Measurements from ENCODE around the gene NPRL2. TPM values are rescaled to one million over a fixed set of nuclear protein-coding genes. Genes with fewer than 3 reads are reported as not detected.
A peak's percentile ranks its signal among the peaks of the same experiment; 100 is the strongest.

NPRL2 gene
- total and polyA plus RNA-seq, 3 experiments from 2014 or later: 44.6 to 59.5 (median 48.0) TPM

- H3K9me3 ChIP-seq (ENCODE audit: low read length): no peaks in the 10 kb centered on the region
- DNase-seq: no peak
- Mint-ChIP-seq H3K27me3 (no peaks in the 10 kb centered on the region), H3K27ac (peak overlapping the region in 1 of 8 donors; percentile 41), H3K4me3 (no peak overlapping the region), H3K36me3 (no peaks in the 10 kb centered on the region), H3K9me3 (no peaks in the 10 kb centered on the region), H3K4me1 (peaks cover 0 to 5% (median 0%) of the 10 kb centered on the region in 3 donors)
- H3K36me3 ChIP-seq (ENCODE audit: insufficient read depth, low read length): no peaks in the 10 kb centered on the region
- H3K4me3 ChIP-seq (ENCODE audit: low read length): no peak overlapping the region
- CTCF ChIA-PET: no interaction called here
- H3K4me1 ChIP-seq (ENCODE audit: insufficient read depth, low read length): no peaks in the 10 kb centered on the region
- H3K27ac ChIP-seq (ENCODE audit: low read depth, low read length): no peak overlapping the region
- POLR2A ChIA-PET: no interaction called here
- no peaks in the 10 kb centered on the region for H3K27me3 ChIP-seq (ENCODE audit: insufficient read depth, low read length, poor library complexity, severe bottlenecking)
Observed at GRCh38 chr3:50388720-50389413, 38.3 kb upstream of the NPRL2 start.

GRCh38 chr3:50388016-50388719 lies 37.6 kb upstream of the NPRL2 start:
- no peaks in the 10 kb centered on the region for H3K36me3 Mint-ChIP-seq
- Histone ChIP-seq H3K4me3 (ENCODE audit: low read length) (no peak overlapping the region), H3K36me3 (ENCODE audit: insufficient read depth, low read length) (no peaks in the 10 kb centered on the region), H3K27ac (ENCODE audit: low read depth, low read length) (no peak overlapping the region), H3K9me3 (ENCODE audit: low read length) (no peaks in the 10 kb centered on the region), H3K4me1 (ENCODE audit: insufficient read depth, low read length) (no peaks in the 10 kb centered on the region), H3K27me3 (ENCODE audit: insufficient read depth, low read length, poor library complexity, severe bottlenecking) (no peaks in the 10 kb centered on the region)
- CTCF ChIA-PET: no interaction called here
- H3K9me3 Mint-ChIP-seq: no peaks in the 10 kb centered on the region
- no peak overlapping the region for H3K4me3 Mint-ChIP-seq
- POLR2A ChIA-PET: no interaction called here
- peaks cover 0 to 5% (median 0%) of the 10 kb centered on the region in 3 donors for H3K4me1 Mint-ChIP-seq
- H3K27me3 Mint-ChIP-seq: no peaks in the 10 kb centered on the region
- peak overlapping the region in 1 of 8 donors; percentile 41 for H3K27ac Mint-ChIP-seq
- no peak for DNase-seq

GRCh38 chr3:50385754-50386153 lies 35.2 kb upstream of the NPRL2 start:
- no peaks in the 10 kb centered on the region for H3K36me3 Mint-ChIP-seq
- no peaks in the 10 kb centered on the region for H3K27me3 Mint-ChIP-seq
- no peaks in the 10 kb centered on the region for H3K4me1 Mint-ChIP-seq
- peak overlapping the region in 2 of 8 donors; percentile 14 to 76 for H3K27ac Mint-ChIP-seq
- H3K9me3 ChIP-seq (ENCODE audit: low read length): no peaks in the 10 kb centered on the region
- H3K4me3 Mint-ChIP-seq: no peak overlapping the region
- H3K4me1 ChIP-seq (ENCODE audit: insufficient read depth, low read length): no peaks in the 10 kb centered on the region
- H3K9me3 Mint-ChIP-seq: no peaks in the 10 kb centered on the region
- no peak overlapping the region for H3K27ac ChIP-seq (ENCODE audit: low read depth, low read length)
- ChIA-PET POLR2A (interaction anchor here (0.6 kb wide), 1 partner anchor 160 kb away, joined by 5 read pairs; no protein-coding TSS in a partner anchor), CTCF (no interaction called here)
- no peak for DNase-seq
- no peak overlapping the region for H3K4me3 ChIP-seq (ENCODE audit: low read length)
- H3K27me3 ChIP-seq (ENCODE audit: insufficient read depth, low read length, poor library complexity, severe bottlenecking): no peaks in the 10 kb centered on the region
- no peaks in the 10 kb centered on the region for H3K36me3 ChIP-seq (ENCODE audit: insufficient read depth, low read length)

- Histone ChIP-seq H3K27me3 (ENCODE audit: insufficient read depth, low read length, poor library complexity, severe bottlenecking) (no peaks in the 10 kb centered on the region), H3K4me1 (ENCODE audit: insufficient read depth, low read length) (no peaks in the 10 kb centered on the region), H3K4me3 (ENCODE audit: low read length) (no peak overlapping the region), H3K9me3 (ENCODE audit: low read length) (no peaks in the 10 kb centered on the region), H3K36me3 (ENCODE audit: insufficient read depth, low read length) (no peaks in the 10 kb centered on the region), H3K27ac (ENCODE audit: low read depth, low read length) (no peak overlapping the region)
- peak overlapping the region in 2 of 8 donors; percentile 47 to 71 for H3K27ac Mint-ChIP-seq
- no peaks in the 10 kb centered on the region for H3K9me3 Mint-ChIP-seq
- H3K36me3 Mint-ChIP-seq: no peaks in the 10 kb centered on the region
- no peaks in the 10 kb centered on the region for H3K27me3 Mint-ChIP-seq
- CTCF ChIA-PET: interaction anchor here (1.2 kb wide), 1 partner anchor 18 kb away, joined by 4 read pairs; no protein-coding TSS in a partner anchor
- no peaks in the 10 kb centered on the region for H3K4me1 Mint-ChIP-seq
- POLR2A ChIA-PET: no interaction called here
- H3K4me3 Mint-ChIP-seq: no peak overlapping the region
- no peak for DNase-seq
Observed at GRCh38 chr3:50383750-50384149, 33.2 kb upstream of the NPRL2 start.

- H3K27ac ChIP-seq (ENCODE audit: low read depth, low read length): no peak overlapping the region
- H3K36me3 ChIP-seq (ENCODE audit: insufficient read depth, low read length): no peaks in the 10 kb centered on the region
- ChIA-PET CTCF (interaction anchor here (1.2 kb wide), 1 partner anchor 17 kb away, joined by 4 read pairs; no protein-coding TSS in a partner anchor), POLR2A (no interaction called here)
- no peaks in the 10 kb centered on the region for H3K36me3 Mint-ChIP-seq
- no peak overlapping the region for H3K4me3 ChIP-seq (ENCODE audit: low read length)
- no peak overlapping the region for H3K4me3 Mint-ChIP-seq
- H3K9me3 Mint-ChIP-seq: no peaks in the 10 kb centered on the region
- H3K27ac Mint-ChIP-seq: peak overlapping the region in 1 of 8 donors; percentile 20
- no peaks in the 10 kb centered on the region for H3K9me3 ChIP-seq (ENCODE audit: low read length)
- H3K27me3 ChIP-seq (ENCODE audit: insufficient read depth, low read length, poor library complexity, severe bottlenecking): no peaks in the 10 kb centered on the region
- H3K4me1 ChIP-seq (ENCODE audit: insufficient read depth, low read length): no peaks in the 10 kb centered on the region
- no peaks in the 10 kb centered on the region for H3K27me3 Mint-ChIP-seq
- no peaks in the 10 kb centered on the region for H3K4me1 Mint-ChIP-seq
- DNase-seq: no peak
Observed at GRCh38 chr3:50382722-50383121, 32.1 kb upstream of the NPRL2 start.

- POLR2A ChIA-PET: no interaction called here
- H3K27me3 Mint-ChIP-seq: no peaks in the 10 kb centered on the region
Observed at GRCh38 chr3:50381383-50381782, 30.8 kb upstream of the NPRL2 start.

GRCh38 chr3:50380405-50381085 lies 30.0 kb upstream of the NPRL2 start:
- H3K27ac Mint-ChIP-seq: no peak overlapping the region
- Histone ChIP-seq H3K27ac (ENCODE audit: low read depth, low read length) (no peak overlapping the region), H3K4me3 (ENCODE audit: low read length) (no peak overlapping the region), H3K4me1 (ENCODE audit: insufficient read depth, low read length) (no peaks in the 10 kb centered on the region), H3K36me3 (ENCODE audit: insufficient read depth, low read length) (no peaks in the 10 kb centered on the region), H3K9me3 (ENCODE audit: low read length) (no peaks in the 10 kb centered on the region), H3K27me3 (ENCODE audit: insufficient read depth, low read length, poor library complexity, severe bottlenecking) (no peaks in the 10 kb centered on the region)
- ChIA-PET POLR2A (no interaction called here), CTCF (no interaction called here)
- H3K9me3 Mint-ChIP-seq: no peaks in the 10 kb centered on the region
- no peak for DNase-seq
- peaks cover 0 to 1% (median 0%) of the 10 kb centered on the region in 3 donors for H3K4me1 Mint-ChIP-seq
- H3K36me3 Mint-ChIP-seq: no peaks in the 10 kb centered on the region
- no peaks in the 10 kb centered on the region for H3K27me3 Mint-ChIP-seq
- no peak overlapping the region for H3K4me3 Mint-ChIP-seq

More at GRCh38 chr3:50381383-50381782, 30.8 kb upstream of the NPRL2 start:
- Mint-ChIP-seq H3K27ac (peak overlapping the region in 1 of 8 donors; percentile 12), H3K4me1 (no peaks in the 10 kb centered on the region), H3K9me3 (no peaks in the 10 kb centered on the region), H3K4me3 (no peak overlapping the region), H3K36me3 (no peaks in the 10 kb centered on the region)
- Histone ChIP-seq H3K9me3 (ENCODE audit: low read length) (no peaks in the 10 kb centered on the region), H3K36me3 (ENCODE audit: insufficient read depth, low read length) (no peaks in the 10 kb centered on the region), H3K27me3 (ENCODE audit: insufficient read depth, low read length, poor library complexity, severe bottlenecking) (no peaks in the 10 kb centered on the region), H3K27ac (ENCODE audit: low read depth, low read length) (no peak overlapping the region), H3K4me3 (ENCODE audit: low read length) (no peak overlapping the region), H3K4me1 (ENCODE audit: insufficient read depth, low read length) (no peaks in the 10 kb centered on the region)
- DNase-seq: no peak
- CTCF ChIA-PET: no interaction called here

- H3K27ac Mint-ChIP-seq: no peak overlapping the region
- H3K36me3 Mint-ChIP-seq: no peaks in the 10 kb centered on the region
- no peaks in the 10 kb centered on the region for H3K9me3 ChIP-seq (ENCODE audit: low read length)
- H3K4me1 ChIP-seq (ENCODE audit: insufficient read depth, low read length): no peaks in the 10 kb centered on the region
- H3K27ac ChIP-seq (ENCODE audit: low read depth, low read length): no peak overlapping the region
- H3K9me3 Mint-ChIP-seq: no peaks in the 10 kb centered on the region
- H3K27me3 ChIP-seq (ENCODE audit: insufficient read depth, low read length, poor library complexity, severe bottlenecking): no peaks in the 10 kb centered on the region
- peaks cover 0 to 1% (median 0%) of the 10 kb centered on the region in 3 donors for H3K4me1 Mint-ChIP-seq
- ChIA-PET CTCF (no interaction called here), POLR2A (no interaction called here)
- no peak overlapping the region for H3K4me3 ChIP-seq (ENCODE audit: low read length)
- no peak overlapping the region for H3K4me3 Mint-ChIP-seq
- no peaks in the 10 kb centered on the region for H3K36me3 ChIP-seq (ENCODE audit: insufficient read depth, low read length)
- no peaks in the 10 kb centered on the region for H3K27me3 Mint-ChIP-seq
- no peak for DNase-seq
Observed at GRCh38 chr3:50378757-50379156, 28.2 kb upstream of the NPRL2 start.
